Liver (tissue), 9 donors: Measurements from ENCODE around the gene ERMARD. TPM values are rescaled to one million over a fixed set of nuclear protein-coding genes. Genes with fewer than 3 reads are reported as not detected.
A peak's percentile ranks its signal among the peaks of the same experiment; 100 is the strongest.

Experiments
- DNase-seq: peaks from one replicate; pipeline ENCODE4 v3.0.0-alpha.2; 2017; ENCODE audit warnings: low spot score
- H3K27ac ChIP-seq, 2 donors: one replicate each; pipeline ENCODE4 v1.7.0; 2013; ENCODE audit warnings: inconsistent platforms in 2 of 2, low read length in 2 of 2, control low read depth in 1 of 2, low read depth in 1 of 2, mild to moderate bottlenecking in 1 of 2
- H3K27me3 ChIP-seq, 4 donors: one replicate each; pipeline versions ENCODE4 v1.6.1 to v1.7.0; 2013; ENCODE audit warnings: low read length in 3 of 4, inconsistent platforms in 1 of 4, mild to moderate bottlenecking in 1 of 4, moderate library complexity in 1 of 4; ENCODE audit not compliant: control insufficient read depth in 4 of 4, insufficient read depth in 4 of 4
- H3K36me3 ChIP-seq, 4 donors: one replicate each; pipeline versions ENCODE4 v1.6.1 to v1.7.0; 2013; ENCODE audit warnings: low read length in 3 of 4, mild to moderate bottlenecking in 3 of 4, low read depth in 1 of 4, moderate library complexity in 1 of 4; ENCODE audit not compliant: control insufficient read depth in 4 of 4, insufficient read depth in 3 of 4
- H3K4me1 ChIP-seq, 4 donors: one replicate each; pipeline versions ENCODE4 v1.6.1 to v1.7.0; 2013; ENCODE audit warnings: low read length in 3 of 4, mild to moderate bottlenecking in 3 of 4, moderate library complexity in 1 of 4; ENCODE audit not compliant: control insufficient read depth in 4 of 4, insufficient read depth in 4 of 4
- H3K4me3 ChIP-seq, 3 donors: one replicate each; pipeline versions ENCODE4 v1.6.1 to v1.7.0; 2013; ENCODE audit warnings: low read length in 3 of 3, control low read depth in 1 of 3, low read depth in 1 of 3, mild to moderate bottlenecking in 1 of 3
- H3K9ac ChIP-seq, 2 donors: one replicate each; pipeline ENCODE4 v1.7.0; 2013; ENCODE audit warnings: low read length in 2 of 2, mild to moderate bottlenecking in 2 of 2, moderate library complexity in 2 of 2, control low read depth in 1 of 2, low read depth in 1 of 2
- H3K9me3 ChIP-seq, 4 donors: one replicate each; pipeline versions ENCODE4 v1.6.1 to v1.7.0; 2013; ENCODE audit warnings: low read length in 3 of 4; ENCODE audit not compliant: control insufficient read depth in 4 of 4
- EGR1 ChIP-seq, 2 donors: IDR thresholded peaks; 2 replicates each; pipeline ENCODE4 v1.6.1; 2016 to 2018; ENCODE audit warnings: antibody characterized with exemption in 2 of 2, low read depth in 2 of 2
- FOXA1 ChIP-seq: IDR thresholded peaks from 2 replicates; pipeline ENCODE4 v1.6.1; 2016; ENCODE audit warnings: antibody characterized with exemption
- FOXA2 ChIP-seq: IDR thresholded peaks from 2 replicates; pipeline ENCODE4 v1.6.1; 2016; ENCODE audit warnings: antibody characterized with exemption
- GABPA ChIP-seq, 2 donors: IDR thresholded peaks in 1 of 2; conservative IDR thresholded peaks in 1 of 2; 2 replicates each; pipeline ENCODE4 v1.6.1; 2016; ENCODE audit warnings: antibody characterized with exemption in 2 of 2, mild to moderate bottlenecking in 1 of 2, moderate library complexity in 1 of 2
- HNF4A ChIP-seq, 2 donors: conservative IDR thresholded peaks; 2 replicates each; pipeline ENCODE4 v1.6.1; 2016; ENCODE audit warnings: antibody characterized with exemption in 2 of 2, mild to moderate bottlenecking in 2 of 2
- JUND ChIP-seq, 2 donors: IDR thresholded peaks; 2 replicates each; pipeline ENCODE4 v1.6.1; 2016; ENCODE audit warnings: antibody characterized with exemption in 2 of 2
- MAX ChIP-seq: IDR thresholded peaks from 2 replicates; pipeline ENCODE4 v1.6.1; 2016; ENCODE audit warnings: antibody characterized with exemption
- NR2F2 ChIP-seq: IDR thresholded peaks from 2 replicates; pipeline ENCODE4 v1.6.1; 2016; ENCODE audit warnings: antibody characterized with exemption
- REST ChIP-seq: IDR thresholded peaks from 2 replicates; pipeline ENCODE4 v1.6.1; 2016; ENCODE audit warnings: antibody characterized with exemption, mild to moderate bottlenecking
- RXRA ChIP-seq, 2 donors: IDR thresholded peaks; 2 replicates each; pipeline ENCODE4 v1.6.1; 2017 to 2018; ENCODE audit warnings: antibody characterized with exemption in 2 of 2, mild to moderate bottlenecking in 1 of 2
- SP1 ChIP-seq: IDR thresholded peaks from 2 replicates; pipeline ENCODE4 v1.6.1; 2018; ENCODE audit warnings: antibody characterized with exemption, mild to moderate bottlenecking
- TAF1 ChIP-seq: conservative IDR thresholded peaks from 2 replicates; pipeline ENCODE4 v1.6.1; 2016; ENCODE audit warnings: antibody characterized with exemption, mild to moderate bottlenecking
- WGBS: extraction: QIAGEN DNeasy Blood & Tissue Kit; methylation state at CpG from one replicate; pipeline ENCODE4 v1.1.7; 2013; 5-methylcytosine and 5-hydroxymethylcytosine counted together
- polyA plus RNA-seq, 2 donors: library from polyadenylated mRNA; stranded (reverse) in 1 of 2; unstranded in 1 of 2; fragments of 200-250 nt in 1 of 2; fragments of >200 nt in 1 of 2; fragmentation: Nextera tagmentation in 1 of 2; extraction: Ambion mirVana in 1 of 2; gene quantifications; one replicate each; pipeline versions ENCODE4 v1.2.1 to v1.2.3, GENCODE V29; 2013 to 2015
- total RNA-seq, 2 donors: library from RNA; depleted of rRNA; stranded (reverse); fragments of >200 nt; gene quantifications; one replicate each; pipeline ENCODE4 v1.2.3, GENCODE V29; 2014
- TF ChIP-seq, protein P1 (sequence below): IDR thresholded peaks from 2 replicates; pipeline ENCODE4 v1.6.1; 2016; ENCODE audit warnings: antibody characterized with exemption
- TF ChIP-seq, protein P2 (sequence below): IDR thresholded peaks from 2 replicates; pipeline ENCODE4 v1.6.1; 2016; ENCODE audit warnings: antibody characterized with exemption
- TF ChIP-seq, protein P3 (sequence below): fragments of 150-350 bp; IDR thresholded peaks from 2 replicates; pipeline ENCODE4 v1.5.1; 2017; ENCODE audit warnings: improper control_type of control experiment, low read depth, low read length; ENCODE audit not compliant: missing input control
- donor health status: healthy.
- donor health status: healthy.
- donor health status: healthy.
- donor health status: healthy.
- donor health status: healthy.

Gene ERMARD
- total and polyA plus RNA-seq, 4 donors, result 10.1 to 20.7 (median 14.0) TPM

DNA sequence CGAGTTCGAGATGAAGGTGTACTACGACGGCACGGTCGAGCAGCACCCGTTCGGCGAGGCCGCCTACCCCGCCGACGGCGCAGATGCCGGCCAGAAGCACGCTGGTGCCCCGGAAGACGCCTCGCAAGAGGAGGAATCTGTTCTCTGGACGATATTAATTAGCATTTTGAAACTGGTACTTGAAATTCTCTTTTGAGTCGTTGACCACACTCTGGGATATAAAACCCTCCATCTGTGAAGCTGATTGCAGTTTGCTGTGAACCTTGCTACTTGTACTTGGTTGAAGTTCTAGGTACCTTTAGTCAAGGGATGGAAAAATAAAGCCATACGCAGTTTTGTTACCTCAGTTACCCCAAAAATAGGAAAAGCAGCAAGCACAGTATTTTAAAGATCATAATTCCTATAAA lies 48.6 kb upstream of the ERMARD start:
- Histone ChIP-seq H3K36me3 (peaks cover 0 to 7% (median 1%) of the 10 kb centered on the region in 4 donors), H3K9ac (peak overlapping the region; percentile 46 to 67), H3K27me3 (no peaks in the 10 kb centered on the region), H3K4me1 (peaks cover 3 to 43% (median 28%) of the 10 kb centered on the region in 4 donors), H3K27ac (peak overlapping the region; percentile 78 to 89), H3K9me3 (no peaks in the 10 kb centered on the region), H3K4me3 (peak overlapping the region; percentile 70 to 98 (median 93))
- no peak for DNase-seq
- TF ChIP-seq MAX, result peak; percentile 32
- TF ChIP-seq SP1, result no peak
- TF ChIP-seq GABPA (IDR thresholded peaks at IDR 0.05 in 1 of 2, conservative IDR thresholded peaks at IDR 0.05 in 1 of 2), result no peak
- no peak for TF ChIP-seq EGR1 (IDR thresholded peaks at IDR 0.05; ENCODE audit: low read depth in 2 of 2)
- WGBS, result 4% methylated on average over 22 of the region's 22 CpGs

GRCh38 chr6:169707772-169708171 lies 43.6 kb upstream of the ERMARD start:
- DNase-seq, result no peak
- Histone ChIP-seq H3K9me3 (no peaks in the 10 kb centered on the region), H3K36me3 (peaks cover 1 to 21% (median 15%) of the 10 kb centered on the region in 4 donors), H3K4me3 (no peak overlapping the region), H3K27me3 (no peaks in the 10 kb centered on the region), H3K9ac (no peak overlapping the region), H3K4me1 (peaks cover 3 to 27% (median 19%) of the 10 kb centered on the region in 4 donors), H3K27ac (no peak overlapping the region)
- no peak for TF ChIP-seq NR2F2
- TF ChIP-seq EGR1 (IDR thresholded peaks at IDR 0.05; ENCODE audit: low read depth in 2 of 2), result no peak
- TF ChIP-seq FOXA2, result no peak
- no peak for TF ChIP-seq RXRA (IDR thresholded peaks at IDR 0.05)
- TF ChIP-seq, protein P1, sequence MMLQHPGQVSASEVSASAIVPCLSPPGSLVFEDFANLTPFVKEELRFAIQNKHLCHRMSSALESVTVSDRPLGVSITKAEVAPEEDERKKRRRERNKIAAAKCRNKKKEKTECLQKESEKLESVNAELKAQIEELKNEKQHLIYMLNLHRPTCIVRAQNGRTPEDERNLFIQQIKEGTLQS, result no peak
- no peak for TF ChIP-seq MAX
- no peak for TF ChIP-seq JUND (IDR thresholded peaks at IDR 0.05)
- TF ChIP-seq, protein P2, sequence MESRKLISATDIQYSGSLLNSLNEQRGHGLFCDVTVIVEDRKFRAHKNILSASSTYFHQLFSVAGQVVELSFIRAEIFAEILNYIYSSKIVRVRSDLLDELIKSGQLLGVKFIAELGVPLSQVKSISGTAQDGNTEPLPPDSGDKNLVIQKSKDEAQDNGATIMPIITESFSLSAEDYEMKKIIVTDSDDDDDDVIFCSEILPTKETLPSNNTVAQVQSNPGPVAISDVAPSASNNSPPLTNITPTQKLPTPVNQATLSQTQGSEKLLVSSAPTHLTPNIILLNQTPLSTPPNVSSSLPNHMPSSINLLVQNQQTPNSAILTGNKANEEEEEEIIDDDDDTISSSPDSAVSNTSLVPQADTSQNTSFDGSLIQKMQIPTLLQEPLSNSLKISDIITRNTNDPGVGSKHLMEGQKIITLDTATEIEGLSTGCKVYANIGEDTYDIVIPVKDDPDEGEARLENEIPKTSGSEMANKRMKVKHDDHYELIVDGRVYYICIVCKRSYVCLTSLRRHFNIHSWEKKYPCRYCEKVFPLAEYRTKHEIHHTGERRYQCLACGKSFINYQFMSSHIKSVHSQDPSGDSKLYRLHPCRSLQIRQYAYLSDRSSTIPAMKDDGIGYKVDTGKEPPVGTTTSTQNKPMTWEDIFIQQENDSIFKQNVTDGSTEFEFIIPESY, result no peak
- TF ChIP-seq TAF1, result no peak
- WGBS, result 95% methylated on average over 2 of the region's 2 CpGs

- H3K9me3 ChIP-seq, result no peaks in the 10 kb centered on the region
- TF ChIP-seq JUND (IDR thresholded peaks at IDR 0.05) (no peak), REST (no peak), RXRA (IDR thresholded peaks at IDR 0.05) (no peak), FOXA1 (no peak), NR2F2 (no peak), HNF4A (conservative IDR thresholded peaks at IDR 0.05) (no peak), EGR1 (IDR thresholded peaks at IDR 0.05; ENCODE audit: low read depth in 2 of 2) (no peak)
- TF ChIP-seq, protein P2, result no peak
- TF ChIP-seq, protein P3, sequence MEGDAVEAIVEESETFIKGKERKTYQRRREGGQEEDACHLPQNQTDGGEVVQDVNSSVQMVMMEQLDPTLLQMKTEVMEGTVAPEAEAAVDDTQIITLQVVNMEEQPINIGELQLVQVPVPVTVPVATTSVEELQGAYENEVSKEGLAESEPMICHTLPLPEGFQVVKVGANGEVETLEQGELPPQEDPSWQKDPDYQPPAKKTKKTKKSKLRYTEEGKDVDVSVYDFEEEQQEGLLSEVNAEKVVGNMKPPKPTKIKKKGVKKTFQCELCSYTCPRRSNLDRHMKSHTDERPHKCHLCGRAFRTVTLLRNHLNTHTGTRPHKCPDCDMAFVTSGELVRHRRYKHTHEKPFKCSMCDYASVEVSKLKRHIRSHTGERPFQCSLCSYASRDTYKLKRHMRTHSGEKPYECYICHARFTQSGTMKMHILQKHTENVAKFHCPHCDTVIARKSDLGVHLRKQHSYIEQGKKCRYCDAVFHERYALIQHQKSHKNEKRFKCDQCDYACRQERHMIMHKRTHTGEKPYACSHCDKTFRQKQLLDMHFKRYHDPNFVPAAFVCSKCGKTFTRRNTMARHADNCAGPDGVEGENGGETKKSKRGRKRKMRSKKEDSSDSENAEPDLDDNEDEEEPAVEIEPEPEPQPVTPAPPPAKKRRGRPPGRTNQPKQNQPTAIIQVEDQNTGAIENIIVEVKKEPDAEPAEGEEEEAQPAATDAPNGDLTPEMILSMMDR, result no peak
- peaks cover 0 to 13% (median 8%) of the 10 kb centered on the region in 4 donors for H3K4me1 ChIP-seq
- H3K4me3 ChIP-seq, result no peak overlapping the region
- H3K27ac ChIP-seq, result no peak overlapping the region
- DNase-seq, result no peak
- H3K9ac ChIP-seq, result no peak overlapping the region
- no peaks in the 10 kb centered on the region for H3K27me3 ChIP-seq
- H3K36me3 ChIP-seq, result peaks cover 1 to 29% (median 21%) of the 10 kb centered on the region in 4 donors
Measured at GRCh38 chr6:169709293-169709692, 42.1 kb upstream of the ERMARD start.
